GM18502 (cell line): Measurements from ENCODE around the gene RAB14.

Experiments
- ATAC-seq: cut with Tn5 transposase; IDR thresholded peaks from one replicate; pipeline ENCODE4 v1.9.1; 2021; ENCODE audit warnings: mild to moderate bottlenecking; ENCODE audit not compliant: unreplicated experiment, poor library complexity

RAB14 gene

DNA sequence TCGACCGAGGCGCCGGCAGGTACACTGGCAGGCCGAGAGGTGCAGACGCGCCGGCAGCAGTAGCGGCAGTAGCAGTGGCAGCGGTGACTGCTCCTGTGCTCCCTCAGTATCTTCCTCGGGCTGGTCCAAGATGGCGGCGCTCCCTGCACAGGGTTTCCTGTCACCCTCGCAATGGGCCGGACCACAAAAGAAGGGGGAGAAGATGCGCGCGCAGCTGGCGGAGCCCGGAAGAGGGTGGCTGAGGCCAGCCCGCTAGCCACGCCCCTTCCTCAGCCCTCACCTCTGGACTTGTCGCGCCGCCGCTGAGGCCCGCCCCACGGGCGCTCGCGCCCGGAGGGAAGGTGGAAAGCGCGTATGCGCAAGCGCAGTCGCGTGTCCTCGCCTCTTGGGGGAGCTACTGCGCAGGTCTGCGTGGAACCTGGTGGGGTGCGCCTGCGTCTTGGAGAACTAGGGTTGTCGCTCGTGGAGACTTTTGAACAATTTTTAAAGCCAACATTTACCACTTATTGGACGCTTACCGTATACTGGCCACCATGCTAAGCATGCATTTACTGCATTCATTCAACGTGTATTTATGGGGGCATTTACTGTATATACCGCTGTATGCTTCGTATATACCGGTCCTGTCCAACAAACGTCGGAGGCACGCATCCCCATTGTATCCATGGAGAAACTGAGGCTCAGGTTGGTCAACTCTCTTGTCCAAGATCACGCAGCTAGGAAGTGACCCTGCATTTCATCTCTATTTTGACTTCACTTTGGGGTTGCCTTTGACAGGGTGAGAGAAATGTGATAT is at the start of gene RAB14:
TSS of gene RAB14 (minus strand) at position 132 of the 796 bp plus-strand sequence. CDS start 8,457 bp downstream, outside the sequence.
- peak; percentile 87 for ATAC-seq

GRCh38 chr9:121249563-121249962 is 47.9 kb upstream of the RAB14 start:
- ATAC-seq = no peak

- no peak for ATAC-seq
Observed at GRCh38 chr9:121246821-121247561, 45.3 kb upstream of the RAB14 start.

DNA sequence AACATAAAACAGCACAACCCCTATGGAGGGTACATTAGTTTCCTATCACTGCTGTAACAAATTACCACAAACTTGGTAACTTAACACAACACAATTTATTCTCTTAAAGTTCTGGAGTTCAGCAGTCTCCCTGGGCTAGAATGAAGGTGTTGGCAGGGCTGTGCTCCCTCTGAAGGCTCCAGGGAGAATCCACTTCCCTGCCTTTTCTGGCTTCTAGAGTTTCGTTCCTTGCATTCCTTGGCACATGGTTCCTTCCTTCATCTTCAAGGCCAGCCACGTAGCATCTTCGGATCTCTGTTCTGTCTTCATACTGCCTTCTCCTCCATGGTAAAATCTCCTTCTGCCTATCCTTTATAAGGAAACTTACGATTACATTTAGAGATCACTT is 41.3 kb upstream of the RAB14 start:
- ATAC-seq = no peak

DNA sequence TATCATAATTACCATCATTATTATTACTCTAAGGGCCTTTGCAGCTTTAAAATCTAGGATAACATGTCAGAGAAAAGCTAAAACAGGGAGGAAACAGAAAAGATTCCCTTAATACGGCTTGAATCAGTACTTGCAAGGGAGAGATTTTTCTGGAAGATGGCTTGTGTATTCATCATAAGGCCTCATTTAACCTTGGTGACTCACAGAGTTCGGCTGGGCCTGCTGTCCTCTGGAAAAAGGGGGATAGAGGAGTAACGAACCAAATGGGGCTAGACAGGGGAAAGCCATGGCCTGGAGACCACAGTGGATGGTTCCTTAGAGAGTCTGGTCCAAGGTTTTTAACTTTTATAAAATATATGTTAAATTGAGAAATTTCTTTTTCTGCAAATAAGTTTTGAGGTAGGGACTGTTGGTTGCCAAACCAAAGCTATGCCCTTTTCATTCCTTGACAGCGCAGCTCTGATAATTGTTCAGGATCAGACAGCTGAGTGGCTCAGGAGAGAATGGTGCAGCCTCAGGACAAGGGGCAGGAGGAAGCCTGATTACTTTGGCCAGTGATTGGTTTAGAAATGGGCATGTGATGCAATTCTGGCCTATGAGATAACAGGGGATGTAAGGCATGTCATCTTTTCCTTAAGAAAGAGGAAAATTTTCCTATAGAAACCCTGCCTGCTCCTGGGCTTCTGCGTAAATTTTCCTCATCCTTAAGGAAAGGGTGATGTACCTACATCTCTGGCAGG is 40.7 kb upstream of the RAB14 start:
- no peak for ATAC-seq

GRCh38 chr9:121240472-121241135 is 38.9 kb upstream of the RAB14 start:
- no peak for ATAC-seq

GRCh38 chr9:121239851-121240250 is 38.2 kb upstream of the RAB14 start:
- ATAC-seq = no peak

DNA sequence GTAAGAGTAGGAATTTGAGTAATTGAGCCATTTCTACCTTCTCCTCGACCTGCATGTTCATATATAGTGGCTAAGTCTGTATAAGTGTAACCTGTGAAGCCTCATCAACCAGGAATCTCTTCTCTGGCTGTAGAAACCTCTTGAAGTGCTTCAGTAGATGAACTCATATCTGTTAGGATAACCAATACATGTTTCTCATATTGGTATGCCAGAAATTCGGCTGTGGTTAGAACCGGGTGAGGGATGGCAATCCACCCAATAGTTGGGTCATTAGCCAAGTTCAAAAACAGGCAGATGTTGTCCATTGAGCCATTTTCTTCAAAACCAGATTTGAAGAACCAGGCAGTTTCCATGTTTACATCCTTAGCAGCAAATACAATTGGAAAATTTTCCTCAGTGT is 37.4 kb upstream of the RAB14 start:
- ATAC-seq = no peak

GRCh38 chr9:121237916-121238315 is 36.2 kb upstream of the RAB14 start:
- ATAC-seq = no peak

DNA sequence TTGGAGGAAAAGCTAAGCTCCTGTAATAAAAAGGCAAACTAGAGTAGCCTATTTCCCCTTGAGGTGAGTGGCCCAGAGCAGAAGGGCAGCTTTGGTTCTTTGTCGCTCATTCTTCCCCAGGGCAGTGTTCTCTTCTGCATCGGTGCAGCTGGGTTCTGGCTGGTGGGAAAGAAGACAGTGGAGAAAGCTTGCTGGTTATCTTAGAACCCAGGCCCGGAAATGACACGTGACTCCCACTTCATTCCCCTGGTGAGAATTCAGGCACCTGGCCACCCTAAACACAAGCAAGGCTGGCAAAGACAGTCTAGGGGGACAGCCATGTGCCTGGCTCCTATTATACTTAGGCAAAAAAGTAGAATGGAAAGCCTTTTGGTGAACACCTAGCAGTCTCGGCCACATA is 33.8 kb upstream of the RAB14 start:
- ATAC-seq = no peak

GRCh38 chr9:121234832-121235161 is 33.1 kb upstream of the RAB14 start:
- ATAC-seq = no peak

- no peak for ATAC-seq
Observed at GRCh38 chr9:121233906-121234831, 32.5 kb upstream of the RAB14 start.

DNA sequence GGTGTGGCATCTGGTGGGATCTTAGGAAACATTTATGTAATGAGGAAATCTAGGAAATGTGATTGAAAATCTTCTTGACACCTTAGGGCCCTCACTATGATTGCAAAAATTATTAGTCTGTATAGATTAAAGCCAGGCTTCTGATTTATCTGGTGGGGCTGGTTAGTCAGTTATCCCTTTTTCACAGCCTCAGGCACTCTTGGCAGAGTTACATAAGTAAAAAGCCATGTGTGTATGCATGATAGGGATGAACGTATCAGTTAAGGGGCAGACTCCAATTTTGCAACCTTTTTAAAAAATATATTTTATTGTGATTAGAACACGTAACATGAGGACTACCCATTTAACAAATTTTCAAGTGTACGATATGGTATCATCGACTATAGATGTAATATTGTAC is 30.6 kb upstream of the RAB14 start:
- ATAC-seq = no peak

DNA sequence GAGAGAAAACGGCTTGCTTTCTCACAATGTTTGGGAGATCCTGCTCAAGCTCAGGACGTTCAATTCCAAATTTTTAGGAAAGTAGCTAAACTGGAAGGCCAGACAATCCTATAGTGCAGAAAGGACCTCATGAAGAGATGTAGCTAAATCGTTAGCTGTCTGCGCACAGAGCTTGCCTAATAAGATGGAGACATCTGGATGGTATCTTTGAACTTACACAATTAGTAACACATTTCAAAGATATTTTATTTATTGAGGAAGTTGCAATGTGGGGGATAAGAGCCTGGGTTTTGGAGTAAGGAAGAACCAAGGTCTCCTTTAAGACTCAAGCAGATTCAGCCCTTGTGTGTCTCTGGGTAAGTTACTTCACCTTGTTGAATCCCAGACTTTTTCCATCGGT is 28.6 kb upstream of the RAB14 start:
- no peak for ATAC-seq

DNA sequence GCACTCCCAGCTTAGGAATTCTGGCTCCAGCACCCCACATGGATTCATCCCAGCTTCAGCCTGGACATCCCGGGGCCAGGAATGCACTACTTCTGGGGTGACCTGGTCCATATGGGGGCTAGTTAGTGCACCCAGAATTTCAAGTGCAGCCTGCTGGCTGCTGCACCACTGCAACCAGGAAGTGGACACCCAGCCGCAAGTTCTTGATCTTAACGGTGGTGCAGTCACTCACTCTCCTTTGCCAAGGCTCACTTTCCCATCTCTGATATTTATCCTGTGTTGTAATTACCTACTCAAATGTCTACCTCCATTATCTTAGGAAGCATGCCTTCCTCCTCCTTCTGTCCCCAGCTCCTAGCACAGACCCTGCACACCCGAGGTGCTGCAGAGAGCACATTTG is 26.2 kb upstream of the RAB14 start:
- ATAC-seq = no peak

DNA sequence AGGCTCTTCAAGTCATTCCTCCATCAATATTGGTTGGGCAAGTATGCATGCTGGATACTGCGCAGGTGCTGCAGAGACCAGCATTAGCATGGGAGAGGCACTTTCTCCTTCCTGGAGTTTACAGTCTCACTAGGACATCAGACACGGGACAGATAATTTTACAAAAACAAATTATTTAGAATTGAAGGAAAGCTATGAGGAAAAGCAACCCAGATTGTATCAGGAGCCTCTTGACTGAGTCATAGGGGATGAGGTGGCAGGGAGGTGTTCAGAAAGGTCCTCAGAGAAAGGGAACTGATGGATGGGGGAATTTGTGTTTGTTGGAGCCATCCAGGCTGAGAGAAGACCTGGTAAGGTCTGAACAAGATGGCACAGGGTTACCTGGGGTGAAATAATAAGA is 24.5 kb upstream of the RAB14 start:
- no peak for ATAC-seq

GRCh38 chr9:121225240-121225639 is 23.6 kb upstream of the RAB14 start:
- no peak for ATAC-seq

DNA sequence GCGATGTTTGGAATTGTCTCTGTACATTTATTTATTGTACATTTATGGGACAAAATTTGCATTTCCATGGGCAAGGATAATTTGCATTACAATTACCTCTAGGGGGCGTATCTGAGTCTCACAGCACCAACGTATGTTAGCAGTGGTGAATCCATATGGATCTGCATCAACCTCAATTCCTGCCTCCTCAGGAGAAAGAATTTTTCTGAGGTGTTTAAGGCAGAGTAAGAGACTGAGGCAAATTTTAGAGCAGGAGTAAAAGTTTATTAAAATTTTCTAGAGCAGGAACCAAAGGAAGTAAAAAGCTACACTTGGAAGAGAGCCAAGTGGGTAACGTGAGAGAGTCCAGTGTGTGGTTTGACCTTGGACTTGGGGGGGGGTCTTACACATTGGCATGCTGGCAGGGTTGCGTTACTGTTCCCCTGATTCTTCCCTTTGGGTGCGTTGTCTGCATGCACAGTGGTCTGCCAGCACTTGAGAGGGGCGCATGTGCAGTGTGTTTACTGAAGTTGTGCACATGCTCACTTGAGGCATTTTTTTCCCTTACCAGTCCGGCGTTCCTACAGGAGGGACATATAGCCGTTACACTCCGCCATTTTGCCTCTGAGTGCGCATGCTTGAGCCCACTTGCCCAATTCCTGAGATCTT is 21.0 kb upstream of the RAB14 start:
- no peak for ATAC-seq

DNA sequence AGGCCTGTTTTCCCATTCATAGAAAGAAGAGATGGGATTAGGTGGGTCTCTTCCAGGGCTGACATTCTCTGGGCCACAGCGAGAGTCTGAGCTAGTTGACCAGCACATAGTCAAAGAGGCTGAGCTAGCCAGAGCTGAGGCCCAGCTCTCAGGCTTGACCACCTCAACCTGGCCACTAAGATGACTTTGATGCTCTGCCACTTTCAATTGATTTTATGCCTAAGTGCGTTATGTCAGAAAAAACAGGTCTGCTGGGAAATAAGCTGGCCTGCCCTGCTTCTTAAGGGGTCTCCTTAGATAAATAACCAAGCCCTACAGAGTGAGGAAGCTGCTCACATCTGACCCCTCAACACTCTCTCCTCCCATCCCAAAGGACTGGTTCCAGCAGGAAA is 20.0 kb upstream of the RAB14 start:
- no peak for ATAC-seq
